Loucy (cell line): Measurements from ENCODE around the gene UGT1A9.

Source experiments
- H2AFZ ChIP-seq: fragments of 200-600 bp; sonication (generic); 2 replicates; pipeline ENCODE4 v1.6.0; 2016; ENCODE audit warnings: antibody characterized with exemption, mild to moderate bottlenecking, low read length, moderate library complexity
- H3F3A ChIP-seq: fragments of 200-600 bp; 2 replicates; pipeline ENCODE4 v1.6.0; 2016; ENCODE audit warnings: antibody characterized with exemption, low read depth, mild to moderate bottlenecking
- H3K27me3 ChIP-seq: fragments of 200-600 bp; sonication (generic); 2 replicates; pipeline ENCODE4 v1.6.1; 2014; ENCODE audit warnings: low read length, mild to moderate bottlenecking; ENCODE audit not compliant: insufficient read depth, poor library complexity, severe bottlenecking
- H3K36me3 ChIP-seq: fragments of 200-600 bp; sonication (generic); 2 replicates; pipeline ENCODE4 v1.6.1; 2016; ENCODE audit warnings: low read length; ENCODE audit not compliant: insufficient read depth
- H3K4me1 ChIP-seq: fragments of 200-600 bp; sonication (generic); 2 replicates; pipeline ENCODE4 v1.5.1; 2014; ENCODE audit warnings: low read length, mild to moderate bottlenecking; ENCODE audit not compliant: insufficient read depth, poor library complexity, severe bottlenecking
- H3K4me2 ChIP-seq: fragments of 200-600 bp; sonication (generic); 2 replicates; pipeline ENCODE4 v1.6.0; 2014; ENCODE audit warnings: antibody characterized with exemption, low read length, low read depth, mild to moderate bottlenecking; ENCODE audit not compliant: poor library complexity, severe bottlenecking
- H3K4me3 ChIP-seq: fragments of 200-600 bp; sonication (generic); 2 replicates; pipeline ENCODE4 v1.5.1; 2014; ENCODE audit warnings: low read length, mild to moderate bottlenecking, mixed read lengths; ENCODE audit not compliant: poor library complexity, severe bottlenecking
- H3K79me2 ChIP-seq: fragments of 200-600 bp; sonication (generic); 2 replicates; pipeline ENCODE4 v1.6.1; 2014; ENCODE audit warnings: low read length; ENCODE audit not compliant: insufficient read depth
- H3K9ac ChIP-seq: fragments of 200-600 bp; sonication (generic); 2 replicates; pipeline ENCODE4 v1.6.0; 2014; ENCODE audit warnings: mild to moderate bottlenecking, low read depth, low read length, moderate library complexity; ENCODE audit not compliant: poor library complexity, severe bottlenecking
- H3K9me2 ChIP-seq: fragments of 200-600 bp; sonication (generic); replicated peaks from 2 replicates; pipeline ENCODE4 v1.6.1; 2016; ENCODE audit warnings: low read depth, low read length, mixed read lengths
- H3K9me3 ChIP-seq: fragments of 200-600 bp; sonication (generic); 2 replicates; pipeline ENCODE4 v1.6.1; 2014; ENCODE audit warnings: mild to moderate bottlenecking, antibody characterized with exemption, low read length, low read depth; ENCODE audit not compliant: insufficient read depth
- H4K20me1 ChIP-seq: fragments of 200-600 bp; sonication (generic); 2 replicates; pipeline ENCODE4 v1.6.0; 2014; ENCODE audit warnings: antibody characterized with exemption, low read length, mild to moderate bottlenecking; ENCODE audit not compliant: insufficient read depth, poor library complexity, severe bottlenecking
- EZH2phosphoT487 ChIP-seq: fragments of 200-600 bp; IDR thresholded peaks from 2 replicates; pipeline ENCODE4 v1.6.1; 2018; ENCODE audit warnings: antibody characterized with exemption, mild to moderate bottlenecking, moderate library complexity, borderline replicate concordance
- TF ChIP-seq, protein P1 (sequence below): fragments of 200-600 bp; sonication (generic); conservative IDR thresholded peaks from 2 replicates; pipeline ENCODE4 v1.5.1; 2014; ENCODE audit warnings: mild to moderate bottlenecking, antibody characterized with exemption, low read length

Gene UGT1A9

DNA sequence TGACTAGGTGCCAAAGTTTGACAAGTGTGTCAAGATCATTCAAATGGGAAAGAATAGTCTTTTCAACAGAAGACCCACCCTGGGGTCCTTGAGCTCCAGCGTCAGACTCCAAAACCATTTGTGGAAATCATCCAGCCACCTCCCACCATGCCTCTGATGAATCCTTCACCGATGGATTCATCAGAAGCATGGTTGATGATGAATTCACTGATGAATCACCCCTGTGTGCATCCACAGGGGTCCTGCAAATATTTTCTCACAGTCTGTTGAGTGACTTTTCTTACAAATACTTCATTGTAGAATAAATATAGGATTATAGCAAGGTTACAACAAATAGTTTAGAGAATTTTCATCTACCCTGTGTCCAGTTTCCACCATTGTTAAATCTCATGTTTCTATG is 4.3 kb downstream of the UGT1A9 start:
- no peaks in the 10 kb centered on the region for H3K9me2 ChIP-seq
- H3K4me2 ChIP-seq = no peak overlapping the region
- no peaks in the 10 kb centered on the region for H3F3A ChIP-seq
- no peak overlapping the region for H3K4me3 ChIP-seq
- peaks cover 6% of the 10 kb centered on the region for H3K27me3 ChIP-seq
- TF ChIP-seq, protein P1, sequence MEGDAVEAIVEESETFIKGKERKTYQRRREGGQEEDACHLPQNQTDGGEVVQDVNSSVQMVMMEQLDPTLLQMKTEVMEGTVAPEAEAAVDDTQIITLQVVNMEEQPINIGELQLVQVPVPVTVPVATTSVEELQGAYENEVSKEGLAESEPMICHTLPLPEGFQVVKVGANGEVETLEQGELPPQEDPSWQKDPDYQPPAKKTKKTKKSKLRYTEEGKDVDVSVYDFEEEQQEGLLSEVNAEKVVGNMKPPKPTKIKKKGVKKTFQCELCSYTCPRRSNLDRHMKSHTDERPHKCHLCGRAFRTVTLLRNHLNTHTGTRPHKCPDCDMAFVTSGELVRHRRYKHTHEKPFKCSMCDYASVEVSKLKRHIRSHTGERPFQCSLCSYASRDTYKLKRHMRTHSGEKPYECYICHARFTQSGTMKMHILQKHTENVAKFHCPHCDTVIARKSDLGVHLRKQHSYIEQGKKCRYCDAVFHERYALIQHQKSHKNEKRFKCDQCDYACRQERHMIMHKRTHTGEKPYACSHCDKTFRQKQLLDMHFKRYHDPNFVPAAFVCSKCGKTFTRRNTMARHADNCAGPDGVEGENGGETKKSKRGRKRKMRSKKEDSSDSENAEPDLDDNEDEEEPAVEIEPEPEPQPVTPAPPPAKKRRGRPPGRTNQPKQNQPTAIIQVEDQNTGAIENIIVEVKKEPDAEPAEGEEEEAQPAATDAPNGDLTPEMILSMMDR = no peak
- no peak for TF ChIP-seq EZH2phosphoT487
- H3K9me3 ChIP-seq = no peaks in the 10 kb centered on the region
- H2AFZ ChIP-seq = no peak overlapping the region
- H4K20me1 ChIP-seq = no peaks in the 10 kb centered on the region
- H3K36me3 ChIP-seq = no peaks in the 10 kb centered on the region
- H3K79me2 ChIP-seq = no peaks in the 10 kb centered on the region
- no peaks in the 10 kb centered on the region for H3K4me1 ChIP-seq
- H3K9ac ChIP-seq = no peak overlapping the region

DNA sequence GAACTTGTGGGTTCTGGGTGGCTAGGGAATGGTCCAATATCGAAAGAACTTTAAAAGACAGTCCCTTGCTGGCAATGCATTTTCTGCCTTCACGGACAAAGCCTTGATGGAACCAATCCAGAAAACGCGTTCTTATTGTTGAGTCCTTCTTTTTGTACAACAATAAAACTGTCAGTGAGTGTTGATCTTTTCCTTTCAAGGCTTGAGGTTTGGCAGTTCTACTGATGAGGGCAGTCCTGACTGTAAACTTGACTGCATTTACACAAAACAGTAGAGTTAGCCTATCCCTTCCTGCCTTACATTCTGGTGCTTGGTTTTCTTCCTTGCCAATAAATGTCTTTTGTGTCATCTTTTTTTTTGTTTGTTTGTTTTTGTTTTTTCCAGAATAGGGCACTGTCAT is 7.5 kb downstream of the UGT1A9 start:
- no peaks in the 10 kb centered on the region for H3K79me2 ChIP-seq
- H2AFZ ChIP-seq = no peak overlapping the region
- H3K4me1 ChIP-seq = no peaks in the 10 kb centered on the region
- H3K9me2 ChIP-seq = no peaks in the 10 kb centered on the region
- H3F3A ChIP-seq = no peaks in the 10 kb centered on the region
- H3K4me3 ChIP-seq = no peak overlapping the region
- H3K27me3 ChIP-seq = peaks cover 6% of the 10 kb centered on the region
- H3K9ac ChIP-seq = no peak overlapping the region
- no peaks in the 10 kb centered on the region for H3K9me3 ChIP-seq
- H3K4me2 ChIP-seq = no peak overlapping the region
- no peaks in the 10 kb centered on the region for H4K20me1 ChIP-seq
- H3K36me3 ChIP-seq = no peaks in the 10 kb centered on the region
- TF ChIP-seq EZH2phosphoT487 = no peak

DNA sequence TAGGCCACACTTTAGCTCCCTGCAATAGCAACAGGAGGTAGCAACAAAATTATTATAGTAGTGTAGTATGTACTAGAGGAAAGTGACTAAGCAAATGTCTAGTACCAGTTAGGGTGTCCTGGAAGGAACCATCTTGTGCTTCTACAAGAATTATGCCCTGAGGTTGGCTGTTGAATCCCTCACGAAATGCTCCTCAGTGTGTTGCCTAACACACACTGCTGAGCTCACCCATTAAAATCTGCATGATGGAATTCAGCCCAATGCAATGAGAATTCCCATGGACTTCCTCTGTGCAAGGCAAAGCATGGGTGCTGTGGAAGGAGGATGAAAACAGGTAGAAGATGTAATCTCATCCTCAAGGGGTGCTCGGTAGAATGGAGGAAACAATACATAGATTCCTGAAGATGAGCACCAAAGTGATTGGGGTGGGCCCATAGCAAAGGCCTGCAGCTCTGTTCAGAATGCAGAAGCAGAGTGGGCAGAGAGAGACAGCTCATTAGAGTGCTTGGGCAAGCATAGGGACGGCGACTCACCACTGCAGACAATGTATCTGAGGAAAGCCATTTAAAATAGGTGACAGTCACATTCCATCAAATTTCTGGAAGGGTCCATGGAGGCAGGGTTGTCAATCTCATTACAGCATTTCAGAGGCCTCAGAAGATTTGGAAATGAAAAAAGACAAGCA is 8.8 kb downstream of the UGT1A9 start:
- no peak overlapping the region for H3K4me3 ChIP-seq
- H3K4me2 ChIP-seq = no peak overlapping the region
- H3K9me2 ChIP-seq = no peaks in the 10 kb centered on the region
- H3K79me2 ChIP-seq = no peaks in the 10 kb centered on the region
- H4K20me1 ChIP-seq = no peaks in the 10 kb centered on the region
- H3K9me3 ChIP-seq = no peaks in the 10 kb centered on the region
- peaks cover 6% of the 10 kb centered on the region for H3K27me3 ChIP-seq
- no peak overlapping the region for H3K9ac ChIP-seq
- no peak for TF ChIP-seq EZH2phosphoT487
- TF ChIP-seq, protein P1 = no peak
- no peak overlapping the region for H2AFZ ChIP-seq
- H3K36me3 ChIP-seq = no peaks in the 10 kb centered on the region
- H3F3A ChIP-seq = no peaks in the 10 kb centered on the region
- H3K4me1 ChIP-seq = no peaks in the 10 kb centered on the region
